Gastroesophageal sphincter (tissue), 4 donors: ENCODE results near the gene SLC25A45. TPM values are rescaled to one million over a fixed set of nuclear protein-coding genes. Genes with fewer than 3 reads are reported as not detected.
"Not testable (repeated sequence)": the region's sequence is repeated elsewhere in the genome, so short reads cannot be mapped to it uniquely, and the experiment has no call there.

Experiments used
- ATAC-seq: fragments of 150-250 bp; one replicate; pipeline ENCODE4 v1.9.1; 2016; ENCODE audit warnings: mild to moderate bottlenecking, moderate library complexity
- H3K27ac ChIP-seq, 4 donors: fragments of 200-600 bp; sonication (generic) in 3 of 4; 1 replicate in 3 of 4; 2 replicates in 1 of 4; pipeline ENCODE4 v1.5.1; 2016 to 2019
- H3K27me3 ChIP-seq: fragments of 200-600 bp; sonication (generic); one replicate; pipeline ENCODE4 v1.5.1; 2019
- H3K36me3 ChIP-seq, 2 donors: fragments of 200-600 bp; sonication (generic); one replicate each; pipeline ENCODE4 v1.5.1; 2019; ENCODE audit warnings: control low read depth in 1 of 2
- H3K4me1 ChIP-seq, 3 donors: fragments of 200-600 bp; sonication (generic); 1 replicate in 2 of 3; 2 replicates in 1 of 3; pipeline ENCODE4 v1.5.1; 2016 to 2019; ENCODE audit warnings: control low read depth in 2 of 3
- H3K4me3 ChIP-seq, 2 donors: fragments of 200-600 bp; sonication (generic); one replicate each; pipeline ENCODE4 v1.5.1; 2019; ENCODE audit warnings: mild to moderate bottlenecking in 1 of 2, moderate library complexity in 1 of 2
- H3K9me3 ChIP-seq, 3 donors: fragments of 200-600 bp; sonication (generic); one replicate each; pipeline ENCODE4 v1.5.1; 2017 to 2019; ENCODE audit warnings: control low read depth in 2 of 3
- EP300 ChIP-seq: sonication (generic); formaldehyde crosslinking; IDR thresholded peaks from one replicate; pipeline ENCODE4 v1.6.1; 2017; ENCODE audit warnings: antibody characterized with exemption, mild to moderate bottlenecking
- POLR2A ChIP-seq, 2 donors: fragments of 450-650 bp; IDR thresholded peaks; one replicate each; pipeline ENCODE4 v1.6.1; 2017; ENCODE audit warnings: antibody characterized with exemption in 2 of 2, mild to moderate bottlenecking in 2 of 2, moderate library complexity in 1 of 2
- POLR2AphosphoS5 ChIP-seq: sonication (generic); formaldehyde crosslinking; IDR thresholded peaks from one replicate; pipeline ENCODE4 v1.6.1; 2017; ENCODE audit warnings: antibody characterized with exemption
- WGBS, 2 donors: methylation state at CpG; one replicate each; pipeline ENCODE4 v1.1.5; 2018; ENCODE audit warnings: low coverage in 1 of 2; 5-methylcytosine and 5-hydroxymethylcytosine counted together
- total RNA-seq, 4 donors: library from RNA; depleted of rRNA; stranded (reverse); fragments of >200 nt; gene quantifications; one replicate each; pipeline ENCODE4 v1.1.0, GENCODE V29; 2016
- TF ChIP-seq, protein P1 (sequence below), 4 experiments: fragments of 200-600 bp in 2 of 4; fragments of 450-650 bp in 2 of 4; sonication (generic) in 1 of 4; IDR thresholded peaks; one replicate each; pipeline ENCODE4 v1.5.1; 2017 to 2019; ENCODE audit warnings: antibody characterized with exemption in 4 of 4, mild to moderate bottlenecking in 2 of 4, moderate library complexity in 2 of 4

The SLC25A45 gene
- total RNA-seq, 4 donors from 2014 or later, result 3.7 to 11.5 (median 7.5) TPM

GRCh38 chr11:65351511-65351910 lies 30.9 kb downstream of the SLC25A45 start:
- H3K4me3 ChIP-seq, result no peak overlapping the region
- peaks cover 0 to 30% (median 18%) of the 10 kb centered on the region in 3 donors for H3K4me1 ChIP-seq
- no peak for ATAC-seq
- H3K27ac ChIP-seq, result no peak overlapping the region
- H3K27me3 ChIP-seq, result peaks cover 5% of the 10 kb centered on the region
- TF ChIP-seq, protein P1, sequence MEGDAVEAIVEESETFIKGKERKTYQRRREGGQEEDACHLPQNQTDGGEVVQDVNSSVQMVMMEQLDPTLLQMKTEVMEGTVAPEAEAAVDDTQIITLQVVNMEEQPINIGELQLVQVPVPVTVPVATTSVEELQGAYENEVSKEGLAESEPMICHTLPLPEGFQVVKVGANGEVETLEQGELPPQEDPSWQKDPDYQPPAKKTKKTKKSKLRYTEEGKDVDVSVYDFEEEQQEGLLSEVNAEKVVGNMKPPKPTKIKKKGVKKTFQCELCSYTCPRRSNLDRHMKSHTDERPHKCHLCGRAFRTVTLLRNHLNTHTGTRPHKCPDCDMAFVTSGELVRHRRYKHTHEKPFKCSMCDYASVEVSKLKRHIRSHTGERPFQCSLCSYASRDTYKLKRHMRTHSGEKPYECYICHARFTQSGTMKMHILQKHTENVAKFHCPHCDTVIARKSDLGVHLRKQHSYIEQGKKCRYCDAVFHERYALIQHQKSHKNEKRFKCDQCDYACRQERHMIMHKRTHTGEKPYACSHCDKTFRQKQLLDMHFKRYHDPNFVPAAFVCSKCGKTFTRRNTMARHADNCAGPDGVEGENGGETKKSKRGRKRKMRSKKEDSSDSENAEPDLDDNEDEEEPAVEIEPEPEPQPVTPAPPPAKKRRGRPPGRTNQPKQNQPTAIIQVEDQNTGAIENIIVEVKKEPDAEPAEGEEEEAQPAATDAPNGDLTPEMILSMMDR (IDR thresholded peaks at IDR 0.05), result no peak
- no peak for TF ChIP-seq POLR2A (IDR thresholded peaks at IDR 0.05)
- TF ChIP-seq POLR2AphosphoS5, result no peak
- no peak for TF ChIP-seq EP300
- H3K9me3 ChIP-seq, result no peaks in the 10 kb centered on the region
- H3K36me3 ChIP-seq, result peaks cover 3 to 65% of the 10 kb centered on the region in 2 donors
- 50 to 90% methylated on average over 1 to 2 of the region's 2 CpGs for WGBS, 2 donors

- no peak for TF ChIP-seq EP300
- no peak for TF ChIP-seq POLR2AphosphoS5
- TF ChIP-seq, protein P1 (IDR thresholded peaks at IDR 0.05), result no peak
- TF ChIP-seq POLR2A (IDR thresholded peaks at IDR 0.05), result no peak
- H3K4me3 ChIP-seq, result no peak overlapping the region
- H3K27me3 ChIP-seq, result no peaks in the 10 kb centered on the region
- H3K27ac ChIP-seq, result no peak overlapping the region
- H3K4me1 ChIP-seq, result peaks cover 0 to 33% (median 0%) of the 10 kb centered on the region in 3 donors
- no peaks in the 10 kb centered on the region for H3K9me3 ChIP-seq
- peaks cover 8 to 72% of the 10 kb centered on the region in 2 donors for H3K36me3 ChIP-seq
- 74 to 100% methylated on average over 2 of the region's 3 CpGs for WGBS, 2 donors
- ATAC-seq, result no peak
Measured at GRCh38 chr11:65341856-65342255, 40.6 kb downstream of the SLC25A45 start.

GRCh38 chr11:65340226-65340625 lies 42.2 kb downstream of the SLC25A45 start:
- no peak for ATAC-seq
- Histone ChIP-seq H3K9me3 (no peaks in the 10 kb centered on the region), H3K27me3 (no peaks in the 10 kb centered on the region), H3K4me3 (no peak overlapping the region), H3K36me3 (peaks cover 8 to 63% of the 10 kb centered on the region in 2 donors), H3K27ac (no peak overlapping the region), H3K4me1 (peaks cover 0 to 47% (median 6%) of the 10 kb centered on the region in 3 donors)
- 76 to 80% methylated on average over 6 to 9 of the region's 11 CpGs for WGBS, 2 donors
- TF ChIP-seq EP300 (no peak), POLR2A (IDR thresholded peaks at IDR 0.05) (no peak), POLR2AphosphoS5 (no peak)
- TF ChIP-seq, protein P1 (IDR thresholded peaks at IDR 0.05), result no peak

- Histone ChIP-seq H3K4me1 (peaks cover 0 to 57% (median 11%) of the 10 kb centered on the region in 3 donors), H3K9me3 (no peaks in the 10 kb centered on the region), H3K27ac (no peak overlapping the region), H3K27me3 (no peaks in the 10 kb centered on the region), H3K4me3 (no peak overlapping the region), H3K36me3 (peaks cover 8 to 48% of the 10 kb centered on the region in 2 donors)
- TF ChIP-seq EP300 (no peak), POLR2A (IDR thresholded peaks at IDR 0.05) (no peak), POLR2AphosphoS5 (no peak)
- TF ChIP-seq, protein P1 (IDR thresholded peaks at IDR 0.05), result no peak
- no peak for ATAC-seq
- 69 to 83% methylated on average over 2 to 5 of the region's 7 CpGs for WGBS, 2 donors
Measured at GRCh38 chr11:65338676-65339075, 43.8 kb downstream of the SLC25A45 start.

GRCh38 chr11:65334696-65335295 lies 47.6 kb downstream of the SLC25A45 start:
- TF ChIP-seq POLR2AphosphoS5 (no peak), POLR2A (IDR thresholded peaks at IDR 0.05) (no peak), EP300 (no peak)
- TF ChIP-seq, protein P1 (IDR thresholded peaks at IDR 0.05), result no peak
- no peak for ATAC-seq
- Histone ChIP-seq H3K27ac (peak overlapping the region in 3 of 4 donors; percentile 87 to 94 (median 87)), H3K9me3 (no peaks in the 10 kb centered on the region), H3K4me3 (peak overlapping the region; percentile 72 to 91), H3K4me1 (peaks cover 0 to 56% (median 11%) of the 10 kb centered on the region in 3 donors), H3K36me3 (peaks cover 0 to 9% of the 10 kb centered on the region in 2 donors), H3K27me3 (no peaks in the 10 kb centered on the region)
- 14 to 18% methylated on average over 4 to 5 of the region's 5 CpGs for WGBS, 2 donors

DNA sequence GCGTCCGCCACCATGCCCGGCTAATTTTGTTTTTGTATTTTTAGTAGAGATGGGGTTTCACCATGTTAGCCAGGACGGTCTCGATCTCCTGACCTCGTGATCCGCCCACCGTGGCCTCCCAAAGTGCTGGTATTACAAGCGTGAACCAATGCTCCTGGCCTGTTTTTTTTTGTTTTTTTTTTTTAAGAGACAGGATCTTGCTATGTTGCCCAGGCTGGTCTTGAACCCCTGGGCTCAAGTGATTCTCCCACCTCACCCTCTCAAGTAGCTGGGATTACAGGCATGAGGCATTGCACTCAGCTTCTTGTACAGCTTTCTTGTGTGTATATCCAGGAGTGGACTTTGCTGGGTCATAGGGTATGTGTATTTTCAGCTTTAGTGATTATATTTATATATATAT lies 49.9 kb downstream of the SLC25A45 start:
- not testable (repeated sequence) for H3K4me3 ChIP-seq, H3K27ac ChIP-seq, H3K9me3 ChIP-seq, H3K36me3 ChIP-seq, ATAC-seq, H3K27me3 ChIP-seq
- 84 to 93% methylated on average over 6 to 9 of the region's 9 CpGs for WGBS, 2 donors
- H3K4me1 ChIP-seq, result peaks cover 0 to 42% (median 11%) of the 10 kb centered on the region in 3 donors
